PFSK-1 (cell line): ENCODE measurements around the gene NEDD4L.

Source experiments
- FOXP2 ChIP-seq: optimal IDR thresholded peaks from 2 replicates; pipeline ENCODE3; 2011; ENCODE audit warnings: borderline replicate concordance, control low read depth, inconsistent platforms; ENCODE audit not compliant: insufficient read depth; ENCODE audit errors: extremely low read length, extremely low read depth
- POLR2AphosphoS5 ChIP-seq: IDR thresholded peaks from 2 replicates; pipeline ENCODE4 v1.6.1; 2012; ENCODE audit warnings: low read depth, mild to moderate bottlenecking, control low read depth, low read length, moderate library complexity
- REST ChIP-seq, 2 experiments: IDR thresholded peaks; 2 replicates each; pipeline versions ENCODE4 v1.6.1 to v1.8.0; 2011 to 2012; ENCODE audit warnings: low read depth in 2 of 2, low read length in 2 of 2, control low read depth in 1 of 2, inconsistent platforms in 1 of 2, mild to moderate bottlenecking in 1 of 2, moderate library complexity in 1 of 2; ENCODE audit not compliant: insufficient read depth in 1 of 2
- SIN3A ChIP-seq: IDR thresholded peaks from 2 replicates; pipeline ENCODE4 v1.6.1; 2012; ENCODE audit warnings: mild to moderate bottlenecking, low read length, moderate library complexity, borderline replicate concordance; ENCODE audit not compliant: insufficient read depth
- TAF1 ChIP-seq: IDR thresholded peaks from 2 replicates; pipeline ENCODE4 v1.6.1; 2012; ENCODE audit warnings: low read length, control low read depth, borderline replicate concordance; ENCODE audit not compliant: insufficient read depth

GRCh38 chr18:58158008-58158407, 114.0 kb downstream of the NEDD4L start:
- no peak for TF ChIP-seq REST (IDR thresholded peaks at IDR 0.05; ENCODE audit: insufficient read depth in 1 of 2, low read depth in 2 of 2, low read length in 2 of 2)
- no peak for TF ChIP-seq TAF1
- no peak for TF ChIP-seq POLR2AphosphoS5
- TF ChIP-seq SIN3A, result no peak
- no peak for TF ChIP-seq FOXP2
